Transverse colon (tissue), 3 donors: Measurements from ENCODE around the gene SLC22A3.

ENCODE experiments used
- CTCF ChIP-seq, 5 experiments: fragments of 200-600 bp in 3 of 5; fragments of 450-650 bp in 2 of 5; sonication (generic) in 3 of 5; IDR thresholded peaks; 1 replicate in 2 of 5; 2 replicates in 3 of 5; pipeline ENCODE4 v1.5.1; 2016 to 2017; ENCODE audit warnings: antibody characterized with exemption in 5 of 5, inconsistent platforms in 3 of 5, mild to moderate bottlenecking in 2 of 5, moderate library complexity in 1 of 5
- EP300 ChIP-seq: sonication (generic); formaldehyde crosslinking; IDR thresholded peaks from one replicate; pipeline ENCODE4 v1.6.1; 2017; ENCODE audit warnings: antibody characterized with exemption, low read depth
- POLR2A ChIP-seq: fragments of 450-650 bp; IDR thresholded peaks from one replicate; pipeline ENCODE4 v1.6.1; 2016; ENCODE audit warnings: antibody characterized with exemption, mild to moderate bottlenecking, moderate library complexity

GRCh38 chr6:160447350-160447749, 99.2 kb downstream of the SLC22A3 start:
- TF ChIP-seq CTCF (IDR thresholded peaks at IDR 0.05) (no peak), POLR2A (no peak), EP300 (no peak)
